Esophagus muscularis mucosa (tissue), 4 donors: Measurements from ENCODE around the gene COPA. TPM values are rescaled to one million over a fixed set of nuclear protein-coding genes. Genes with fewer than 3 reads are reported as not detected.

ENCODE experiments used
- DNase-seq: peaks from one replicate; pipeline ENCODE4 v3.0.0-alpha.2; 2017; ENCODE audit errors: extremely low spot score
- H3K27ac ChIP-seq, 4 donors: fragments of 200-600 bp; sonication (generic); replicated peaks in 1 of 4; 1 replicate in 3 of 4; 2 replicates in 1 of 4; pipeline ENCODE4 v1.5.1; 2016 to 2019; ENCODE audit warnings: mild to moderate bottlenecking in 1 of 4
- H3K27me3 ChIP-seq, 4 donors: fragments of 200-600 bp; sonication (generic); one replicate each; pipeline versions ENCODE4 v1.5.1 to v1.6.0; 2016 to 2019
- H3K36me3 ChIP-seq, 4 donors: fragments of 200-600 bp; sonication (generic); one replicate each; pipeline ENCODE4 v1.5.1; 2016 to 2019
- H3K4me1 ChIP-seq, 4 donors: fragments of 200-600 bp; sonication (generic); one replicate each; pipeline ENCODE4 v1.5.1; 2016 to 2019
- H3K4me3 ChIP-seq, 4 donors: fragments of 200-600 bp; sonication (generic); 1 replicate in 2 of 4; 2 replicates in 2 of 4; pipeline ENCODE4 v1.5.1; 2016 to 2019; ENCODE audit warnings: mild to moderate bottlenecking in 4 of 4, moderate library complexity in 1 of 4
- H3K9me3 ChIP-seq, 4 donors: fragments of 200-600 bp; sonication (generic); 1 replicate in 3 of 4; 2 replicates in 1 of 4; pipeline ENCODE4 v1.5.1; 2016 to 2019
- EP300 ChIP-seq: sonication (generic); formaldehyde crosslinking; IDR thresholded peaks from one replicate; pipeline ENCODE4 v1.6.1; 2017; ENCODE audit warnings: antibody characterized with exemption
- POLR2A ChIP-seq: fragments of 450-650 bp; IDR thresholded peaks from one replicate; pipeline ENCODE4 v1.6.1; 2017; ENCODE audit warnings: antibody characterized with exemption, moderate library complexity, mild to moderate bottlenecking, low read depth
- POLR2AphosphoS5 ChIP-seq, 2 donors: sonication (generic); formaldehyde crosslinking; IDR thresholded peaks; one replicate each; pipeline ENCODE4 v1.6.1; 2017; ENCODE audit warnings: antibody characterized with exemption in 2 of 2
- WGBS: methylation state at CpG from one replicate; pipeline ENCODE4 v1.1.5; 2018; 5-methylcytosine and 5-hydroxymethylcytosine counted together
- intact Hi-C: fragments of 100-400 bp; cut with DNase I; formaldehyde crosslinking; loops from one replicate; pipeline ENCODE4 v1.15.1; 2023
- total RNA-seq, 4 donors: library from RNA; depleted of rRNA; stranded (reverse); fragments of >200 nt; gene quantifications; one replicate each; pipeline versions ENCODE4 v1.1.0 to v1.2.1, GENCODE V29; 2016
- TF ChIP-seq, protein P1 (sequence below), 3 experiments: fragments of 200-600 bp in 2 of 3; fragments of 450-650 bp in 1 of 3; sonication (generic) in 2 of 3; IDR thresholded peaks; one replicate each; pipeline ENCODE4 v1.5.1; 2017 to 2019; ENCODE audit warnings: antibody characterized with exemption in 3 of 3, mild to moderate bottlenecking in 2 of 3, moderate library complexity in 1 of 3

COPA gene
- total RNA-seq, 4 donors from 2014 or later, result 108 to 125 (median 116) TPM

DNA sequence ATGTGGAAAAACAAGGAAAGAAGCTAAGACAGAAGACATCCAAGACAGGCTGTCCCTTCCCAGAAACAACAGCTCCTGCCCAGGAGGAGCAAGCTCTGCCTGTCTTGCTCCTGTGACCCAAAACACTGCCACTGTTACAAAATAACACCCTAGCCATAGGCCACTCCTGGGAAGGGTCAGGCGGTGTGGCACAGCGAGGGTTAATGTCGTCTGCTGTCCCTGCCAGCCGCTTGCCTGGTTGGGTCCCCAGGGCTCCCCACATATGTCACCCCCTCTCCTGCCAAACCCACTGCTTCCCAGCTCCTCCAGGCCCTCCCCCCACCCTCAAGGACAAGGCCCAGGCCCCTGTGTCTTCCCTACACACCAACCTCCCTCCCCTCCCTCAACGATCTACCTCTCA is 20.0 kb upstream of the COPA start:
- H3K27me3 ChIP-seq, result peaks cover 0 to 12% (median 0%) of the 10 kb centered on the region in 4 donors
- intact Hi-C loops, result no loop called here
- no peak for TF ChIP-seq EP300
- TF ChIP-seq POLR2A, result no peak
- TF ChIP-seq, protein P1, sequence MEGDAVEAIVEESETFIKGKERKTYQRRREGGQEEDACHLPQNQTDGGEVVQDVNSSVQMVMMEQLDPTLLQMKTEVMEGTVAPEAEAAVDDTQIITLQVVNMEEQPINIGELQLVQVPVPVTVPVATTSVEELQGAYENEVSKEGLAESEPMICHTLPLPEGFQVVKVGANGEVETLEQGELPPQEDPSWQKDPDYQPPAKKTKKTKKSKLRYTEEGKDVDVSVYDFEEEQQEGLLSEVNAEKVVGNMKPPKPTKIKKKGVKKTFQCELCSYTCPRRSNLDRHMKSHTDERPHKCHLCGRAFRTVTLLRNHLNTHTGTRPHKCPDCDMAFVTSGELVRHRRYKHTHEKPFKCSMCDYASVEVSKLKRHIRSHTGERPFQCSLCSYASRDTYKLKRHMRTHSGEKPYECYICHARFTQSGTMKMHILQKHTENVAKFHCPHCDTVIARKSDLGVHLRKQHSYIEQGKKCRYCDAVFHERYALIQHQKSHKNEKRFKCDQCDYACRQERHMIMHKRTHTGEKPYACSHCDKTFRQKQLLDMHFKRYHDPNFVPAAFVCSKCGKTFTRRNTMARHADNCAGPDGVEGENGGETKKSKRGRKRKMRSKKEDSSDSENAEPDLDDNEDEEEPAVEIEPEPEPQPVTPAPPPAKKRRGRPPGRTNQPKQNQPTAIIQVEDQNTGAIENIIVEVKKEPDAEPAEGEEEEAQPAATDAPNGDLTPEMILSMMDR (IDR thresholded peaks at IDR 0.05), result no peak
- no peak for TF ChIP-seq POLR2AphosphoS5 (IDR thresholded peaks at IDR 0.05)
- H3K36me3 ChIP-seq, result peaks cover under 1 to 28% (median 18%) of the 10 kb centered on the region in 4 donors
- H3K4me3 ChIP-seq, result no peak overlapping the region
- no peak overlapping the region for H3K27ac ChIP-seq
- H3K4me1 ChIP-seq, result no peaks in the 10 kb centered on the region
- H3K9me3 ChIP-seq, result no peaks in the 10 kb centered on the region
- 55% methylated on average over 5 of the region's 5 CpGs for whole genome bisulfite sequencing
- DNase-seq, result no peak

DNA sequence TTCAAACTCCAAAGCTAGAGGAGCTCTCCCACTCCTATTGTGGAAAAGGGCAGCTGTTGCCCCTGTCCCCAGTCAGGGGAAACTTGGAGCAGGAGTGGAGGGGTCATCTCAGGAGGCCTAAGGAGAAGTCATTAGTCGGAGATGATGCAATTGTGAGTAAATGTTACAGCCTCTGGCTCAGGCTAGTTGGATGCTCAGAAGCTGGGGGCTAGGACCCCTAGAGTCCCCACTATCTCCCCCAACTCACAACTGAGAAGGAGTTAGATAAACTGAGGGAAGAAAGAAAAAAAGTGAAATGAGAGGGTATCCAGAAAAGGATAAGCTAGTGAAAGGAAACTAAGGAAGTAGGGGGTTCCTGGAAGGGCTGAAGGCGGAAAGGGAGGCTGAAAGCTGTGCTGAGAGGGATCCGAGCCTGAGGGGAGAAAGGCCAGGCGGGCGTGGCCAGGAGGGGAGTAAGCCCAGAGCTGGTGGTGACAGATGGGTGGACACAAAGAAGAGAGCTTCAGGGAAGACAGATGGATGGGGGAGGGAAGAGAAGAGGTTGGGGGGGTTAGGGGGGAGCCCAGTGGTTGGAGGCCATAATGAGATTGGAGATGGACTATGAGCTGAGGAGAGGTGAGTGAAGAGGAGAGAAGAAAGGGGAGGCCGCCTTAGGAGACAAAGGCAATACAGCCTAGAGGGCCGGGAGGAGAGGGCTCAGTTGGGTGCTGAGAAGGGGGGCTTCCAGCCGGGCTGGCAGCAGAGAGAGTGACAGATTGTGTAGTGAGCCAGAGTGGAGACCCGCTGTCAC is 19.3 kb upstream of the COPA start:
- Histone ChIP-seq H3K27ac (no peak overlapping the region), H3K4me3 (no peak overlapping the region), H3K9me3 (no peaks in the 10 kb centered on the region), H3K4me1 (no peaks in the 10 kb centered on the region), H3K27me3 (peaks cover 0 to 5% (median 0%) of the 10 kb centered on the region in 4 donors), H3K36me3 (peaks cover 7 to 34% (median 24%) of the 10 kb centered on the region in 4 donors)
- intact Hi-C loops, result no loop called here
- WGBS, result 69% methylated on average over 9 of the region's 9 CpGs
- TF ChIP-seq, protein P1 (IDR thresholded peaks at IDR 0.05), result no peak
- TF ChIP-seq EP300 (no peak), POLR2AphosphoS5 (IDR thresholded peaks at IDR 0.05) (no peak), POLR2A (no peak)
- DNase-seq, result no peak

DNA sequence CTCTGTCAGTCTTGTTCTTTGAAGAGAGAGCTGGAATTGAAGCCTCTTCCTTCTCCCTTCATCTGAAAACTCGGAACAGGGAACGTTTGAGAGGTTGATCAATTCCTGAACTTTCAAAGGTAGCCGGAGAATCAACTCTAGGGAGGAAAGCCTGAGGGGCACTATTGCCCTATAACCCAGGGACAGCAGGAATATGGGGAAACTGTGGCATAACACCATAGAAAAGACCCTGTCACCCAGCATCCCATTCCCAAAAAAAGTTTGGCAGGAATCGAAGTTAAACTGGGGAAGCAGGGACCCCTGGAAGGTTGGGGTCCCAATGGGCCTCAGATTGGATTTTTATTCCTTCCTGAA is 18.7 kb upstream of the COPA start:
- intact Hi-C loops, result no loop called here

DNA sequence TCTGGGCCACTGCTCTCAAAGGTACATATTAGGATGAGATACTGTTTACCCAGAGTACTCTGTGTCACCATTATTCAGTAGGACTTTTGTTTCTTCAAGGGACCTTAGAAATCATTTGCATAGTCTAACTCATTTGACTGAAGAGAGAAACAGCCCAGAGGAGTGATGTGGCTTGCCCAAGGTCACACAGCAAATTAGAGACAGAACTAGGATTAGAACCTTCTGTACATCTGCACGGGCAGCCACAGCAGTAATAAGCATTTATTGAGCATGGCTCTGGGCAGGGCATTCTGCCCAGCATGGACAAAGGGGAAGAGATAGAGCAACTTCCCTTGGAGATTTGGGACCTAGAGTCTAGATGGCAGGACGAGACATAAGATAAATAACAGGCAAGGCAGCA is 18.1 kb upstream of the COPA start:
- H3K27me3 ChIP-seq, result no peaks in the 10 kb centered on the region
- WGBS, result 92% methylated on average over 2 of the region's 2 CpGs
- TF ChIP-seq EP300 (no peak), POLR2AphosphoS5 (IDR thresholded peaks at IDR 0.05) (no peak), POLR2A (no peak)
- TF ChIP-seq, protein P1 (IDR thresholded peaks at IDR 0.05), result no peak
- intact Hi-C loops, result no loop called here
- H3K36me3 ChIP-seq, result peaks cover 16 to 46% (median 36%) of the 10 kb centered on the region in 4 donors
- H3K4me1 ChIP-seq, result no peaks in the 10 kb centered on the region
- no peak overlapping the region for H3K27ac ChIP-seq
- no peak for DNase-seq
- H3K4me3 ChIP-seq, result no peak overlapping the region
- H3K9me3 ChIP-seq, result no peaks in the 10 kb centered on the region

More for the DNA sequence above, 18.7 kb upstream of the COPA start:
- H3K27ac ChIP-seq, result no peak overlapping the region
- TF ChIP-seq, protein P1 (IDR thresholded peaks at IDR 0.05), result no peak
- TF ChIP-seq POLR2A, result no peak
- TF ChIP-seq POLR2AphosphoS5 (IDR thresholded peaks at IDR 0.05), result no peak
- no peak for TF ChIP-seq EP300
- DNase-seq, result peak; percentile 39
- WGBS, result 88% methylated on average over 4 of the region's 4 CpGs
- no peak overlapping the region for H3K4me3 ChIP-seq
- H3K36me3 ChIP-seq, result peaks cover 10 to 40% (median 30%) of the 10 kb centered on the region in 4 donors
- no peaks in the 10 kb centered on the region for H3K27me3 ChIP-seq
- H3K9me3 ChIP-seq, result no peaks in the 10 kb centered on the region
- H3K4me1 ChIP-seq, result no peaks in the 10 kb centered on the region
